NOMO-1 (cell line): ENCODE data around the gene FBN3.
"Not testable (repeated sequence)": the region's sequence is repeated elsewhere in the genome, so short reads cannot be mapped to it uniquely, and the experiment has no call there.

ENCODE experiments used
- DNase-seq, 2 experiments: peaks; one replicate each; lab custom pipeline; 2025; ENCODE audit not compliant: unreplicated experiment in 2 of 2; lab: John Stamatoyannopoulos, UW

FBN3 gene

DNA sequence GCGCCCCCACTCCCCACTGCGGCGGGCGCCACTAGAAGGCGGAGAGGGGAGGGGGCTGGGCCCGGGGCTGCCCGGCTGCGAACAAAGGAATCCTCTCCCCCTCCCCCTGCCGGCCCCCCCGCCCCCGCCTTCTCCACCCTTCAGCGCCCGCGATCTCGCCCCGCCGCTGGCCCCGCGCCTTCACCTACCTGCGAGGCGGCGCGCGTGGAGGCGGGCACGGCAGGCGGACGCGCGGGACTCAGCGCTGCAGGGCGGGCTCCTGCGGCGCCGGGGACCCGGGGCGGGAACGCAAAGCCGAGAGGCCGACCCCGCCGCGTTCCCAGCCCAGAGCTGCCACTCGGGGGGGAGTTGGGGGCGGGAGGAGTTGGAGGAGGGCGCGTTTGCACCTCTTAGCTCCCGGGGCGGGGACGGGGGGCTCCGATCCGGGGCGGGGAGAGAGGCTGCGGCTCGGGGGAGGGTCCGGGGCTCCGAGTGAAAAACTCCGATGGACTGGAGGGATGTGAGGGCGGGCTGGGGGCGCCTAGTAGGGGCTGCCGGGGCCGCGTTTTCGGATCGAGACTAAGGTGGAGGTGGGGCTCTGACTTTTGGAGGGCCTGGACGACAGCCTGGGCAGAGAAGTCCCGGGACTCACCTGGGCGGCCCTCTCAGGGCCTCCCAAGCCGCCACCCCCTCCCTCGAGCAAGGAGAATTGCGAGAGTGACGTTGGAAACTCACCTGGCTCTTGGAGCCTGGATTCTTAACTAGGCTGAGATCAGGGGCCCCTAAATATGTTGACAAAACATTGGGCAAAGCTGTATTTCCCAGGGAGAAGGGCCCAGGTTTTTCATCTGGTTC is at the start of gene FBN3:
Gene FBN3 (minus strand): TSS at position 332 of the 834 bp plus-strand sequence. CDS start 2,112 bp downstream, outside the sequence.
- DNase-seq = no peak

GRCh38 chr19:8196271-8196927 is 47.0 kb upstream of the FBN3 start:
- peak; percentile 19 to 42 for DNase-seq

- peak; percentile 50 to 70 for DNase-seq
Observed at GRCh38 chr19:8194528-8195267, 45.3 kb upstream of the FBN3 start.

DNA sequence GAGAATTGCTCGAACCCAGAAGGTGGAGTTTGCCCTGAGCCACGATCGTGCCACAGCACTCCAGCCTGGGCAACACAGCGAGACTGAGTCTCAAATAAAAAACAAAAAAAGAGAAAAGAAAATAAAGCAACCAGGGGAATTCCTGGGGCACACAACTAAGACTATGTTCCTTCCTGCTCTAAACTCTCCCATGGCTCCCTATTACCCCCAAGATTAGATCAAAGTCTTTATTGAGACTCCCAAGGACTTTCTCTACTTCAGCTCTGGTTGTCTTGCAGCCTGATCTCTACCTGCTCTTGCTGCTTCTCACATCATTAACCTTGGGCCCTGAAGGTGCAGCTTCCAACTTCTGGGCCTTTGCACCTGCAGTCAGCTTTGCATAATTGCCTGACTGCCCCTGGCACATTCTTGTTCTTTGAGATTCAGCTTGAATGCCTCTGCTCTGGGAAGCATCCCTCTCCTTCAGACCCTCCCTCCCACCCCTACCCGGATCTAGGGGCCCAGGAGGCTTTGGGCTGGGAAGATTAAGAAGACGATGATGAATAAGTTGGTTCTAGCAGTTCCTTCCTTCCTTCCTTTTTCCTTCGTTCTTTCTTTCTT is 42.9 kb upstream of the FBN3 start:
- no peak for DNase-seq

GRCh38 chr19:8185343-8186068 is 36.1 kb upstream of the FBN3 start:
- DNase-seq = no peak

DNA sequence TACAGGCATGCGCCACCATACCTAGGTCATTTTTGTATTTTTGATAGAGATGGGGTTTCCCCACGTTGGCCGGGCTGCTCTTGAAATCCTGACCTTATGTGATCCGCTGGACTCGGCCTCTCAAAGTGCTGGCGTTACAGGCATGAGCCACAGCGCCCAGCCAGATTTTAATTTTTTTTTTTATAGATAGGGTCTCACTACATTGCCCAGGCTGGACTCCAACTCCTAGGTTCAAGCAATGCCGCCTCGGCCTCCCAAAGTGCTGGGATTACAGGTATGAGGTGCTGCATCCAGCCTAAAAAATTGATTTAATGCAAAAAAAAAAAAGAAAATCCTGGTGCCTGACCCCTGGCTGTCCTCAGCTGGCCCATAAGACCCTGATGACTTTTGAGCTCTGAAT is 34.9 kb upstream of the FBN3 start:
- DNase-seq = no peak

DNA sequence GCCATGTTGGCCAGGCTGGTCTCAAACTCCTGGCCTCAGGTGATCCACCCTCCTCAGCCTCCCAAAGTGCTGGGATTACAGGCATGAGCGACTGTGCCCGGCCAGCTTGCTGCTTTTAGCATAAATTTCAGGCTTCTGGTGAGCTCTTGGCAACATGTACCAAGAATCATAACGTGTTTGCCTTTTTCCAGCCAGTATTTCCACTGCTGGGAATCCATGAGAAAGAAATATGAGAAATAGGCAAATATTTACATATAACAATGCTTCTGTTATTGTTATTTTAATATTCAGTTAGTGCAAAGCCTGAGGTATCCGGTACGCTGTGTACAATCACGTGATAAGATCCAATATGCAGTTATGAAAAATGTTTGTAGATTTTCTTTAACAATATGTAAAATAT is 30.6 kb upstream of the FBN3 start:
- no peak for DNase-seq

DNA sequence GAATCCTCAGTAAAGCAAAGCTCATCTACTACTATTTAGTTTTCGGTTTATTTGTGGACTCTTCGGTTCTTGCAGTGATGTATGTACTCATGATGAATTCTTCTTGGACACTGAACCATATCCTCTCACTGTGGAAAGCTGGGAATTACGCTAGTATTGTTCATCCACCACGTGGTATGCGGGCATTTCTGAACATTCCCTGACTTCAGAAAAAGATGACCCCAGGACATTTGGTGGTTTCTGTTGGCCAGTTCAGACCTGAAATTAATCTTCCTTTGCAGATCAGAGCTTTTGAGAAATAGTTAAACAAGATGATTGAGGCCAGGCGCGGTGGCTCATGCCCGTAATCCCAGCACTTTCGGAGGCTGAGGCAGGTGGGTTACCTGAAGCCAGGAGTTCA is 25.3 kb upstream of the FBN3 start:
- DNase-seq = no peak

- no peak for DNase-seq
Observed at GRCh38 chr19:8168537-8168936, 19.1 kb upstream of the FBN3 start.

- no peak for DNase-seq
Observed at GRCh38 chr19:8167985-8168384, 18.6 kb upstream of the FBN3 start.

DNA sequence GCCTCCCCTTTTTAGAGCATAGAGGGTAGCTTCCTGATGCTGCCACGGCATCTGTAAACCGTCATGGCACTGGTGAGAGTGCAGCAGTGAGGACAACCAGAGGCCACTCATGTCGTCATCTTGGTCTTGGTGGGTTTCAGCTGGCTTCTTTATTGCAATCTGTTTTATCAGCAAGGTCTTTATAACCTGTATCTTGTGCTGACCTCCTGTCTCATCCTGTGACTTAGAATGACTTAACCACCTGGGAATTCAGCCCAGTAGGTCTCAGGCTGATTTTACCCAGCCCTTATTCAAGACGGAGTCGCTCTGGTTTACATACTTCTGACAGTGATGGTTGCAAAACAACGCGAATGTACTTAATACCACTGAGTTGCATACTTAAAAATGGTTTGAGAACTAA is 14.4 kb upstream of the FBN3 start:
- DNase-seq = no peak

- no peak for DNase-seq
Observed at GRCh38 chr19:8161135-8161646, 11.8 kb upstream of the FBN3 start.

DNA sequence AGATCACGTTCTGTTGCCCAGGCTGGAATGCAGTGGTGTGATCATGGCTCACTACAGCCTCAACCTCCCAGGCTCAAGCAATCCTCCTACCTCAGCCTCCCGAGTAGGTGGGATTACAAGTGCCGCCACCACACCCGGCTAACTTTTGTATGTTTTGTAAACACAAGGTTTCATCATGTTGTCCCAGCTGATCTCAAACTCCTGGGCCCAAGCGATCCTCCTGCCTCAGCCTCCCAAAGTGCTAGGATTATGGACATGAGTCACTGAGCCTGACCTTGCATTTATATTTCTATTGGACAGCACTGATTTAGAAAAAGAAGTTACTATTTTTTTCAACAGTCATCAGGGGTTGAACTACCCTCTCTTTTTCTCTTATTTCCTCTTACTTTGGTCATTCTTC is 9.9 kb upstream of the FBN3 start:
- not testable (repeated sequence) for DNase-seq

GRCh38 chr19:8158411-8159074 is 9.2 kb upstream of the FBN3 start:
- peak; percentile 52 to 84 for DNase-seq

DNA sequence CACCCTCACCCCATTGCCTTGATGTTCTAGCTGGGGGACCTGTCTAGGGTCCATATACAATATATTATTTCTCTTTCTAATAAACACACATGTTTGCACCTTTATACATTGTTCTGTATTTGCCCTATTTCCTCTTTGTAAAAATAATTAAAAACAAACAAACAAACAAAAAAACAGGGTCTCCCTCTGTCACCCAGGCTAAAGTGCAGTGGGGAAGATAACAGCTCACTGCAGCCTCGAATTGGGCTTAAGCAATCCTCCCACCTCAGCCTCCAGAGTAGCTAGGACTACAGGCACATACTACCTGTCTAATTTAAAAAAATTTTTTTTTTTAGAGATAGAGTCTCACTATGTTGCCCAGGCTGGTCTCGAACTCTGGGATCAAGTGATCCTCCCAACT is 5.9 kb upstream of the FBN3 start:
- no peak for DNase-seq

- DNase-seq = not testable (repeated sequence)
Observed at GRCh38 chr19:8154014-8154413, 4.6 kb upstream of the FBN3 start.

- no peak for DNase-seq
Observed at GRCh38 chr19:8151767-8152035, 2.3 kb upstream of the FBN3 start.

- no peak for DNase-seq
Observed at GRCh38 chr19:8150998-8151766, 1.8 kb upstream of the FBN3 start.

DNA sequence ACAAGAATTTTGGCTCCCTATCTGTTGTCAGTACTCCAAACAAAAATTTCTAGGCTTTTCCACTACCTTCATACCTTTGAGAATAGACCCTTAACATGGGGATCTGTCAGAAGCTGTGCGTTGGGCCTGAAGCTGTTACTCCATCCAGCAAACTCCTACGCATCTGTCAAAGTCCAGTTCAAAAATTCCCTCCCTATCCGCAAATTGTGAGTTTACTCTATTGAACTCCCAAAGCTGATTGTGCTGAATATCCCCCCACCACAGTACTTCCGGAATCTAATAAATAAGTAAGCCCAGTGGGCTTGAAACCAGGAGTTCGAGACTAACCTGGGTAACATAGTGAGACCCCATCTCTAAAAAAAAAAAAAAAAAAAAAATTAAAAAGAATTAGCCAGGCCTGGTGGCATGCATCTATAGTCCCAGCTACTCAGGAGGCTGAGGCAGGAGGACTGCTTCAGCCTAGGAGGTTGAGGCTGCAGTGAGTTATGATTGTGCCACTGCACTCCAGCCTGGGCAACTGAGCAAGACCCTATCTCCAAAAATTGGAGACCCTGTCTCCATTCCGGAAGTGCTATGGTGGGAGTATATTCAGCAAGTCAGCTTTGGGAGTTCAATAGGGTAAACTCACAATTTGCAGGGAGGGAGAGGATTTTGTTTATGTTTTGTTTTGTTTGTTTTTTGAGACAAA is 930 bp upstream of the FBN3 start:
- no peak for DNase-seq
